HL-60 (cell line): ENCODE results near the gene C2orf74.

Experiments used
- DNase-seq, 2 experiments: peaks; one replicate each; pipeline ENCODE4 v3.0.0-alpha.2; 2010 to 2020; ENCODE audit warnings: low read depth in 1 of 2, low spot score in 1 of 2
- H3K27ac ChIP-seq: fragments of 250-450 bp; sonication (Bioruptor Pico); replicated peaks from 2 replicates; pipeline ENCODE4 v1.5.1; 2020; ENCODE audit warnings: mild to moderate bottlenecking, moderate library complexity
- H3K27me3 ChIP-seq: fragments of 250-450 bp; sonication (Bioruptor Pico); 2 replicates; pipeline ENCODE4 v1.5.1; 2021; ENCODE audit warnings: mild to moderate bottlenecking, moderate library complexity; ENCODE audit not compliant: insufficient read depth, poor library complexity, severe bottlenecking
- H3K4me3 ChIP-seq: replicated peaks from 2 replicates; pipeline ENCODE4 v1.5.1; 2011; ENCODE audit warnings: mild to moderate bottlenecking, control low read depth, low read length; ENCODE audit not compliant: insufficient read depth
- CTCF ChIP-seq: IDR thresholded peaks from one replicate; pipeline ENCODE4 v1.5.1; 2011; ENCODE audit warnings: low read length, control low read depth, inconsistent platforms; ENCODE audit not compliant: insufficient read depth
- GABPA ChIP-seq: IDR thresholded peaks from 2 replicates; pipeline ENCODE4 v1.6.1; 2012; ENCODE audit warnings: low read depth
- POLR2AphosphoS5 ChIP-seq: IDR thresholded peaks from 2 replicates; pipeline ENCODE4 v1.6.1; 2012; ENCODE audit warnings: low read depth
- REST ChIP-seq: IDR thresholded peaks from 2 replicates; pipeline ENCODE4 v1.6.1; 2012; ENCODE audit warnings: low read depth; ENCODE audit not compliant: insufficient replicate concordance
- SPI1 ChIP-seq: IDR thresholded peaks from 2 replicates; pipeline ENCODE4 v1.6.1; 2012; ENCODE audit warnings: low read depth, mild to moderate bottlenecking, borderline replicate concordance

The C2orf74 gene

GRCh38 chr2:61210332-61210981 lies 48.5 kb downstream of the C2orf74 start:
- TF ChIP-seq CTCF (no peak), SPI1 (no peak), GABPA (no peak), REST (no peak), POLR2AphosphoS5 (no peak)
- no peak overlapping the region for H3K27ac ChIP-seq
- DNase-seq: peak in 1 of 2 experiments; percentile 40
- no peaks in the 10 kb centered on the region for H3K27me3 ChIP-seq
- H3K4me3 ChIP-seq: no peak overlapping the region

GRCh38 chr2:61214171-61214570 lies 52.2 kb downstream of the C2orf74 start:
- no peak overlapping the region for H3K27ac ChIP-seq
- H3K27me3 ChIP-seq: no peaks in the 10 kb centered on the region
- TF ChIP-seq GABPA: no peak
- no peak for TF ChIP-seq CTCF
- no peak for TF ChIP-seq POLR2AphosphoS5
- TF ChIP-seq SPI1: no peak
- TF ChIP-seq REST: no peak
- H3K4me3 ChIP-seq: no peak overlapping the region
- DNase-seq: no peak
